Central memory CD4-positive, alpha-beta T cell (primary cell): ENCODE data around the gene TNNC2.
"Not testable (repeated sequence)": the region's sequence is repeated elsewhere in the genome, so short reads cannot be mapped to it uniquely, and the experiment has no call there.

Experiments
- DNase-seq: peaks from one replicate; pipeline ENCODE4 v3.0.0; 2022

The TNNC2 gene

GRCh38 chr20:45848421-45848820, 21.3 kb upstream of the TNNC2 start:
- no peak for DNase-seq

- DNase-seq = no peak
These were observed 18.3 kb upstream of the TNNC2 start for GRCh38 chr20:45845452-45845851.

- no peak for DNase-seq
These were observed 16.4 kb upstream of the TNNC2 start for GRCh38 chr20:45843506-45843905.

- DNase-seq = no peak
These were observed 15.2 kb upstream of the TNNC2 start for GRCh38 chr20:45842169-45842812.

GRCh38 chr20:45841407-45842129, 14.5 kb upstream of the TNNC2 start:
- DNase-seq = no peak

GRCh38 chr20:45840700-45841198, 13.6 kb upstream of the TNNC2 start:
- DNase-seq = no peak

- DNase-seq = no peak
These were observed 9.7 kb upstream of the TNNC2 start for GRCh38 chr20:45836841-45837240.

GRCh38 chr20:45835825-45836224, 8.7 kb upstream of the TNNC2 start:
- DNase-seq = no peak

- DNase-seq = no peak
These were observed 8.2 kb upstream of the TNNC2 start for GRCh38 chr20:45835329-45835765.

- DNase-seq = no peak
These were observed 7.7 kb upstream of the TNNC2 start for GRCh38 chr20:45834797-45835161.

- peak; percentile 10 for DNase-seq
These were observed 7.0 kb upstream of the TNNC2 start for GRCh38 chr20:45833883-45834796.

- DNase-seq = peak; percentile 18
These were observed 6.1 kb upstream of the TNNC2 start, which contains the start of gene SNX21 for GRCh38 chr20:45833030-45833882. SNX21 (plus strand) TSS chr20:45833799; CDS start chr20:45833920, 121 bp downstream.

GRCh38 chr20:45832619-45833018, 5.5 kb upstream of the TNNC2 start:
- no peak for DNase-seq

GRCh38 chr20:45829673-45830106, 2.6 kb upstream of the TNNC2 start:
- not testable (repeated sequence) for DNase-seq

- no peak for DNase-seq
These were observed 1.5 kb upstream of the TNNC2 start for GRCh38 chr20:45828589-45828988.

- DNase-seq = no peak
These were observed 600 bp upstream of the TNNC2 start for GRCh38 chr20:45827712-45828111.

GRCh38 chr20:45826381-45827019, 612 bp downstream of the TNNC2 start:
- no peak for DNase-seq

- DNase-seq = peak; percentile 39
These were observed 2.9 kb downstream of the TNNC2 start for GRCh38 chr20:45823949-45824835.

- DNase-seq = no peak
These were observed 4.3 kb downstream of the TNNC2 start for GRCh38 chr20:45822857-45823256.

GRCh38 chr20:45821947-45822346, 5.2 kb downstream of the TNNC2 start:
- DNase-seq = no peak

- DNase-seq = no peak
These were observed 7.6 kb downstream of the TNNC2 start for GRCh38 chr20:45819466-45819865.
